SK-MEL-5 (cell line): Measurements from ENCODE around the gene SCMH1. TPM values are rescaled to one million over a fixed set of nuclear protein-coding genes. Genes with fewer than 3 reads are reported as not detected.
A peak's percentile ranks its signal among the peaks of the same experiment; 100 is the strongest.
"Not testable (repeated sequence)": the region's sequence is repeated elsewhere in the genome, so short reads cannot be mapped to it uniquely, and the experiment has no call there.

Experiments
- DNase-seq: peaks from one replicate; pipeline ENCODE4 v3.0.0-alpha.2; 2016; ENCODE audit warnings: low read depth, low spot score
- in situ Hi-C: cut with HindIII; loops from 2 replicates; pipeline ENCODE4 v1.10.0; 2016; ENCODE audit warnings: low sequenced_read_pairs, high pct_unique_total_duplicates, low pct_unique_long_range_greater_than_20kb
- total RNA-seq: library from RNA; depleted of rRNA; stranded (reverse); fragments of >200 nt; shearing (Covaris generic); gene quantifications from 2 replicates; pipeline ENCODE4 v1.2.3, GENCODE V29; 2014

SCMH1 gene
- total RNA-seq, 1 experiment from 2014 or later: 16.8 TPM

GRCh38 chr1:41226815-41227434 lies 15.2 kb downstream of the SCMH1 start:
- DNase-seq: no peak
- in situ Hi-C loops: no loop called here

GRCh38 chr1:41225495-41225894 lies 16.6 kb downstream of the SCMH1 start:
- no peak for DNase-seq
- in situ Hi-C loops: no loop called here

GRCh38 chr1:41222496-41222895 lies 19.6 kb downstream of the SCMH1 start:
- in situ Hi-C loops: no loop called here
- DNase-seq: no peak

GRCh38 chr1:41221995-41222394 lies 20.1 kb downstream of the SCMH1 start:
- no peak for DNase-seq
- in situ Hi-C loops: no loop called here

GRCh38 chr1:41218152-41218551 lies 24.0 kb downstream of the SCMH1 start:
- no peak for DNase-seq
- in situ Hi-C loops: no loop called here

GRCh38 chr1:41217441-41217840 lies 24.7 kb downstream of the SCMH1 start:
- no peak for DNase-seq
- in situ Hi-C loops: no loop called here

- DNase-seq: no peak
- in situ Hi-C loops: no loop called here
These were observed 26.5 kb downstream of the SCMH1 start for GRCh38 chr1:41215623-41216022.

- DNase-seq: peak; percentile 62
- in situ Hi-C loops: no loop called here
These were observed 28.8 kb downstream of the SCMH1 start for GRCh38 chr1:41213341-41213740.

GRCh38 chr1:41211608-41212007 lies 30.5 kb downstream of the SCMH1 start:
- in situ Hi-C loops, DNase-seq: not testable (repeated sequence)

- in situ Hi-C loops, DNase-seq: not testable (repeated sequence)
These were observed 35.1 kb downstream of the SCMH1 start for GRCh38 chr1:41207053-41207452.

- in situ Hi-C loops: no loop called here
- DNase-seq: no peak
These were observed 41.4 kb downstream of the SCMH1 start for GRCh38 chr1:41200728-41201127.

GRCh38 chr1:41199375-41199774 lies 42.7 kb downstream of the SCMH1 start:
- no peak for DNase-seq
- in situ Hi-C loops: no loop called here

- DNase-seq: no peak
- in situ Hi-C loops: no loop called here
These were observed 49.5 kb downstream of the SCMH1 start for GRCh38 chr1:41192456-41193178.

GRCh38 chr1:41184446-41184845 lies 57.7 kb downstream of the SCMH1 start:
- in situ Hi-C loops: no loop called here
- DNase-seq: no peak

- in situ Hi-C loops, DNase-seq: not testable (repeated sequence)
These were observed 63.9 kb downstream of the SCMH1 start for GRCh38 chr1:41178230-41178629.

- in situ Hi-C loops: no loop called here
- no peak for DNase-seq
These were observed 66.6 kb downstream of the SCMH1 start for GRCh38 chr1:41175546-41175945.

- in situ Hi-C loops: no loop called here
- DNase-seq: no peak
These were observed 67.9 kb downstream of the SCMH1 start for GRCh38 chr1:41174170-41174569.

GRCh38 chr1:41173651-41174050 lies 68.5 kb downstream of the SCMH1 start:
- in situ Hi-C loops: no loop called here
- no peak for DNase-seq

- DNase-seq: no peak
- in situ Hi-C loops: no loop called here
These were observed 70.7 kb downstream of the SCMH1 start for GRCh38 chr1:41171266-41171874.
